Measurements from ENCODE around the gene MVD. TPM values are rescaled to one million over a fixed set of nuclear protein-coding genes. Genes with fewer than 3 reads are reported as not detected.

The MVD gene
- total and polyA plus RNA-seq, 2 of the 4 experiments (the other 2 are of a cell fraction) = 18.3 to 28.4 TPM

DNA sequence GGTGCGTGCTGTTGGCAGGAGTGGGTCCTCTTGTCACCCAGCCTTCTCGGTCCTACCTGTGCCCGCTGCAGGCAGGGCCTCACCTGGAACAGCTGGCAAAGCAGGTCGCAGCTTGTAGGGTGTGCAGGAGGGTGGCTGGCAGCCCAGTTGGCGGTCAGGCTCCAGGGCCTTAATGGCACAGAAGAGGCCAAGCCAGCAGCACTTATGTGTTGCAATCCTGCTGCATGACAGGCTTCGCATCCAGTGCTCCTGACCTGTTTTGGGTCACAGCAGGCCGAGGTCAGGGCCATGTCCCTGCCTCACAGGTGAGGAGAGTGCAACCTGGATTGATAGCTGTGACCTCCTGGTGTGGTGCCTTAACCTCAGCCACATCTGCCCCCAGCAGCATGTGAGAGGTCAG lies 60.8 kb downstream of the MVD start:
- no peaks in the 10 kb centered on the region for H3K9me3 ChIP-seq (ENCODE audit: control insufficient read depth, insufficient read depth, low read length)
- no TSS peak for BruUV-seq (replicated peaks)
- no peak for ATAC-seq (ENCODE audit: low read depth)
- H3K23ac ChIP-seq (ENCODE audit: low read depth, low read length) = no peak overlapping the region
- H3K4ac ChIP-seq (ENCODE audit: low read depth, low read length) = no peak overlapping the region
- no peak overlapping the region for H3K56ac ChIP-seq (ENCODE audit: extremely low read depth, insufficient read depth, low read length)
- POLR2A ChIA-PET (ENCODE audit: unreplicated experiment) = no interaction called here
- no peak overlapping the region for H4K91ac ChIP-seq (ENCODE audit: insufficient read depth, low read depth, low read length)
- no peak overlapping the region for H2AFZ ChIP-seq (replicated peaks; ENCODE audit: low read length, poor library complexity)
- no peaks in the 10 kb centered on the region for H3K27me3 ChIP-seq (ENCODE audit: control insufficient read depth, insufficient read depth, low read length)
- dilution Hi-C loops (cut with HindIII; ENCODE audit: low sequenced_read_pairs, unreplicated experiment) (no loop called here), in situ Hi-C loops (cut with MboI; ENCODE audit: low sequenced_read_pairs) (no loop called here), intact Hi-C loops (cut with micrococcal nuclease) (loop anchor here (2.0 kb wide), 1 partner anchor 29 kb away; no protein-coding TSS in a partner anchor)
- no peak for DNase-seq
- H3K9me1 ChIP-seq (ENCODE audit: insufficient read depth, low read length) = peaks cover 8% of the 10 kb centered on the region; the same call in 1 of the 2 replicates
- CTCF ChIA-PET = no interaction called here
- H3K79me1 ChIP-seq (ENCODE audit: low read depth in 1 of 2, low read length in 2 of 2) = peaks cover 6 to 62% of the 10 kb centered on the region in 2 experiments; a peak in 3 of 4 replicates
- H3K4me1 ChIP-seq (ENCODE audit: control insufficient read depth, insufficient read depth, low read length) = no peaks in the 10 kb centered on the region
- TF ChIP-seq, protein P1, sequence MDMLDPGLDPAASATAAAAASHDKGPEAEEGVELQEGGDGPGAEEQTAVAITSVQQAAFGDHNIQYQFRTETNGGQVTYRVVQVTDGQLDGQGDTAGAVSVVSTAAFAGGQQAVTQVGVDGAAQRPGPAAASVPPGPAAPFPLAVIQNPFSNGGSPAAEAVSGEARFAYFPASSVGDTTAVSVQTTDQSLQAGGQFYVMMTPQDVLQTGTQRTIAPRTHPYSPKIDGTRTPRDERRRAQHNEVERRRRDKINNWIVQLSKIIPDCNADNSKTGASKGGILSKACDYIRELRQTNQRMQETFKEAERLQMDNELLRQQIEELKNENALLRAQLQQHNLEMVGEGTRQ (IDR thresholded peaks at IDR 0.05; ENCODE audit: low read depth, low read length) = no peak
- no peak for TF ChIP-seq RCOR1 (IDR thresholded peaks at IDR 0.05; ENCODE audit: insufficient replicate concordance, low read length)
- H4K5ac ChIP-seq (ENCODE audit: low read depth, low read length) = no peak overlapping the region
- H3K4me3 ChIP-seq (ENCODE audit: insufficient read depth, low read depth, low read length) = no peak overlapping the region
- H2AK5ac ChIP-seq (ENCODE audit: low read depth, low read length) = no peak overlapping the region
- no peak overlapping the region for H4K8ac ChIP-seq (ENCODE audit: low read depth in 2 of 2, low read length in 2 of 2)
- peaks cover 27% of the 10 kb centered on the region for H4K20me1 ChIP-seq (ENCODE audit: insufficient read depth, low read length)
- H3K9ac ChIP-seq (ENCODE audit: low read depth, low read length) = no peak overlapping the region
- H2BK20ac ChIP-seq (ENCODE audit: low read depth, low read length) = no peak overlapping the region
- no peak overlapping the region for H3K18ac ChIP-seq (ENCODE audit: low read depth, low read length)
- no peak overlapping the region for H2BK15ac ChIP-seq (ENCODE audit: low read depth, low read length)
- H3K36me3 ChIP-seq (ENCODE audit: control insufficient read depth, insufficient read depth, low read length) = peaks cover 64% of the 10 kb centered on the region
- WGBS, 2 experiments (ENCODE audit: extremely low coverage in 2 of 2, insufficient read length in 1 of 2) = 98% methylated on average over 4 of the region's 7 CpGs; no CpG with 5 or more reads in 1 of the 2 experiments
- no peak overlapping the region for H2AK9ac ChIP-seq (replicated peaks; ENCODE audit: low read depth, low read length, poor library complexity)
- H2BK120ac ChIP-seq (ENCODE audit: low read depth, low read length) = no peak overlapping the region
- H2BK5ac ChIP-seq (ENCODE audit: low read depth, low read length, poor library complexity, severe bottlenecking) = no peak overlapping the region
- H3K27ac ChIP-seq (ENCODE audit: insufficient read depth, low read length) = no peak overlapping the region
- H3K4me2 ChIP-seq (ENCODE audit: low read depth, low read length) = no peak overlapping the region
- H3K14ac ChIP-seq (replicated peaks; ENCODE audit: low read depth, low read length) = no peak overlapping the region

Other genes with a start within 250 kb of the MVD start
- 0.28 and 0.36 TPM in 2 replicates for gene ZFPM1, start 209.8 kb downstream of the MVD start, total RNA-seq (2012; rRNA removed)
- 1.1 and 1.8 TPM in 2 replicates for gene ZFPM1, start 209.8 kb downstream of the MVD start, polyA plus RNA-seq (2012; rRNA removed)
- 3.4 and 4.2 TPM in 2 replicates for gene ZC3H18, start 92.7 kb downstream of the MVD start, total RNA-seq (2012; rRNA removed)
- gene ZC3H18, start 92.7 kb downstream of the MVD start, polyA plus RNA-seq (2012; rRNA removed) = 21.3 and 22.7 TPM in 2 replicates
- not detected in 2 replicates for gene IL17C, start 24.5 kb downstream of the MVD start, total RNA-seq (2012; rRNA removed)
- 0.09 TPM in 1 of 2 replicates, not detected in the other for gene IL17C, start 24.5 kb downstream of the MVD start, polyA plus RNA-seq (2012; rRNA removed)
- 65.6 and 90.5 TPM in 2 replicates for gene CYBA, start 12.0 kb downstream of the MVD start, total RNA-seq (2012; rRNA removed)
- 169 and 228 TPM in 2 replicates for gene CYBA, start 12.0 kb downstream of the MVD start, polyA plus RNA-seq (2012; rRNA removed)
- gene SNAI3, start 23.4 kb upstream of the MVD start, total RNA-seq (2012; rRNA removed) = not detected in 2 replicates
- gene SNAI3, start 23.4 kb upstream of the MVD start, polyA plus RNA-seq (2012; rRNA removed) = 0.21 and 0.34 TPM in 2 replicates
- gene RNF166, start 43.3 kb upstream of the MVD start, total RNA-seq (2012; rRNA removed) = 6.9 and 8.1 TPM in 2 replicates
- 17.4 and 24.1 TPM in 2 replicates for gene RNF166, start 43.3 kb upstream of the MVD start, polyA plus RNA-seq (2012; rRNA removed)
- gene CTU2, start 43.4 kb upstream of the MVD start, total RNA-seq (2012; rRNA removed) = 12.8 and 12.9 TPM in 2 replicates
- gene CTU2, start 43.4 kb upstream of the MVD start, polyA plus RNA-seq (2012; rRNA removed) = 18.4 and 23.4 TPM in 2 replicates
- gene PIEZO1, start 122.1 kb upstream of the MVD start, total RNA-seq (2012; rRNA removed) = 36.2 and 48.6 TPM in 2 replicates
- 372 and 392 TPM in 2 replicates for gene PIEZO1, start 122.1 kb upstream of the MVD start, polyA plus RNA-seq (2012; rRNA removed)
- 3.2 and 4.7 TPM in 2 replicates for gene CDT1, start 140.7 kb upstream of the MVD start, total RNA-seq (2012; rRNA removed)
- 11.8 and 13.2 TPM in 2 replicates for gene CDT1, start 140.7 kb upstream of the MVD start, polyA plus RNA-seq (2012; rRNA removed)
- 40.5 and 41.7 TPM in 2 replicates for gene APRT, start 148.8 kb upstream of the MVD start, total RNA-seq (2012; rRNA removed)
- 157 and 209 TPM in 2 replicates for gene APRT, start 148.8 kb upstream of the MVD start, polyA plus RNA-seq (2012; rRNA removed)
- gene GALNS, start 193.9 kb upstream of the MVD start, total RNA-seq (2012; rRNA removed) = 7.2 TPM in 2 replicates
- 30.2 and 32.5 TPM in 2 replicates for gene GALNS, start 193.9 kb upstream of the MVD start, polyA plus RNA-seq (2012; rRNA removed)
- 84.2 and 102 TPM in 2 replicates for gene TRAPPC2L, start 194.0 kb upstream of the MVD start, total RNA-seq (2012; rRNA removed)
- gene TRAPPC2L, start 194.0 kb upstream of the MVD start, polyA plus RNA-seq (2012; rRNA removed) = 109 and 112 TPM in 2 replicates
- gene PABPN1L, start 203.6 kb upstream of the MVD start, total RNA-seq (2012; rRNA removed) = not detected in 2 replicates
- not detected in 2 replicates for gene PABPN1L, start 203.6 kb upstream of the MVD start, polyA plus RNA-seq (2012; rRNA removed)